Activated CD8-positive, alpha-beta memory T cell treated with anti-CD3 and anti-CD28 coated beads, Interleukin-2, amount 10 ng/mL, durations not matched to agents 7 days and 5 days (primary cell): Measurements from ENCODE around the gene GDF7. TPM values are rescaled to one million over a fixed set of nuclear protein-coding genes. Genes with fewer than 3 reads are reported as not detected.

Experiments used
- ATAC-seq: fragments of 150-1000 bp; cut with Tn5 transposase; one replicate; pipeline ENCODE4 v1.10.0; 2021; ENCODE audit warnings: moderate library complexity
- CTCF ChIA-PET: fragments of 350-600 bp; sonication (Branson Sonifier 250); formaldehyde crosslinking; loops from one replicate; lab custom pipeline; 2021; ENCODE audit warnings: antibody characterized with exemption; lab: Charles Lee
- DNase-seq: peaks from one replicate; pipeline ENCODE4 v3.0.0-alpha.2; 2020
- H3K27ac Mint-ChIP-seq: one replicate; pipeline ENCODE4 v1.8.0; 2021; ENCODE audit warnings: mild to moderate bottlenecking, mixed read lengths
- H3K27me3 Mint-ChIP-seq: one replicate; pipeline ENCODE4 v1.8.0; 2021; ENCODE audit warnings: mixed read lengths
- H3K36me3 Mint-ChIP-seq: one replicate; pipeline ENCODE4 v1.8.0; 2021; ENCODE audit warnings: mild to moderate bottlenecking, mixed read lengths
- H3K4me1 Mint-ChIP-seq: one replicate; pipeline ENCODE4 v1.8.0; 2021; ENCODE audit warnings: mixed read lengths
- H3K4me3 Mint-ChIP-seq: one replicate; pipeline ENCODE4 v1.8.0; 2021; ENCODE audit warnings: mild to moderate bottlenecking, moderate library complexity, mixed read lengths
- H3K9me3 Mint-ChIP-seq: one replicate; pipeline ENCODE4 v1.8.0; 2022; ENCODE audit warnings: low read depth, mixed read lengths
- total RNA-seq, 2 experiments: library from RNA; stranded (reverse); gene quantifications; one replicate each; pipeline ENCODE4 v1.2.3, GENCODE V29; 2021

GDF7 gene
- total RNA-seq, 2 experiments from 2014 or later: not detected

DNA sequence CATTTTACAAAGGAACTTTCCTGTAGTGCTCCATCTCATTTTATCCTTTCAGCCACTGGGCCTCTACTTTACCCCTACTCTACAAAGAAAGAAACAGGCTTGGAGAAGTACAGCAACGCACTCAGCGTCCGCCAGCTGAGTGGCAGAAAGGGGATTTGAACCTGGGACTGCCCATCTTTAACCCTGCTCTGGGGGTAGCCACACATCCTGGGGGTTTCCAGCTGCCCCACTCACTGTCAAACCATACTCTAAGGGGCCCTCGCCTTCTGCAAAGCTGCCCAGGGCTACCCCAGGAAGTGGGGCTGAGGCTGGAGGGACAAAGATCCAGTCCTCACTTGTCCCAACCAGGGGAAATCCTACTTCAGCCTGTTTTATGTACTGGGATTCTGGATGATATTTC, 33.9 kb upstream of the GDF7 start:
- Mint-ChIP-seq H3K9me3 (no peaks in the 10 kb centered on the region), H3K27me3 (no peaks in the 10 kb centered on the region), H3K27ac (no peak overlapping the region), H3K4me1 (peaks cover 8% of the 10 kb centered on the region), H3K36me3 (no peaks in the 10 kb centered on the region), H3K4me3 (no peak overlapping the region)
- no peak for DNase-seq
- ATAC-seq: no peak
- CTCF ChIA-PET: interaction anchor here (1.0 to 6.4 kb wide), 6 partner anchors 9 to 222 kb away, joined by 3 to 34 read pairs (median 13); partner anchors contain the start of gene RHOB

DNA sequence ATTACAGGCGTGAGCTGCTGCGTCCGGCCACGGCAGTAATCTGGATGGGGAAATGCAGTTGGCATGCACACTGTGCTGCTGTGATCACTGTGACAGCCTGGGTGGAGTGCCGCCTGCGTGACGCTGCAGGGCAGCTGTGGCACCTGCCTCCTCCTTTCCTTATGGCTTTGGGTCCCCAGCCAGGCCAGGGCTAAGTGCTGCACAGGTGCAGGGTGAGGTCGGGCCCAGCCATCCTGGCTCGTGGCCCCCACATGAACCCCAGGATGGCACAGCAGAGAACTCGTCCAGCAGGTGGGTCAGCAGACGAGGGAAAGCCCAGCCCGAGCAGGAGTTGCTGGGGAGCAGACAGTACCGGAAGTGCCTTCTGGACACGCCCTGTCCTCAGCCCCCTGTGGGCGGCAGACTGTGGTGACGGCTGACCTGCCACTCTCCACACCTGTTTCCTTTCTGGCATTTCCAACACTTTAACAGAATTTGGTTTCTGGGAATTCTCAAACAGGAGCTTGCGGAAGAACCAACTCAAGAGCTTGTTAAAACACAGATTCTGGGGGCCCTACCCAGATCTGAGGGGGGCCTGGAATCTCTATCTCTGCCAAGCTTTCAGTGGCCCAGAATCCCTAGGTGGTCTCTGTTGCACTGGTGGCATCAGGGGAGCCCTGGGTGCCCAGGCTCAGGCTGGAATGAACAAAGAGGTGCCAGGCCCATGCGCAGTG, 33.0 kb upstream of the GDF7 start:
- DNase-seq: no peak
- H3K27ac Mint-ChIP-seq: no peak overlapping the region
- CTCF ChIA-PET: interaction anchor here (0.9 to 6.4 kb wide), 12 partner anchors 9 to 315 kb away, joined by 3 to 34 read pairs (median 8); partner anchors contain the start of genes HS1BP3 and RHOB

DNA sequence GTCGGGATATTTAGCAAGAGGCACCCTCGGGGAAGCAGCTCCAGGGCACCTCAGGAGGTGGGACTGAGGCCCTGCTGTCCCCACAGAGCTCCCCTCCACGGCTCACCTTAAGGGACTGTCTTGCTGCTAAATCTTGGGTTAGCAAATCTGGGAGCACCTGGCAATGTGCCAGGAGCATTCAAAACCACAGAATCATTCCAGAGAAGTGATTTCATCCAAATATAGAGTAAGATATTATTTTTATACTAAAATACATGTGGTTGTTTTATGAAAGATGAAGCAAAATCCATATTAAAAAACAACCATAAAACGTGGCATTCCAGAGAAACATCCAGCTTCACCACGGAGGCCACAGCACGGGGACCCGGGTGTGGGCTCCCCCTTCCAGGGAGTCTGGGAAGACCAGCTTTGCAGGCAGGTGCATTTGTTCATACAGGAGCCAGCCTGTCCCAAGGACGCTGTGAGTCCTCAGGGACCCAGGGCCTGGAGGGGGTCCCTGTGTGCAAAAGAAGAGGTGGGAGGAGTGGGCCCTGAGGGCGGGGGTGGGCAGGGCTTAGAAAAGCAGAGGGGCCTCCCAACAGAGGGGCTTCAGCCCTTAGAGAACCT, 32.3 kb upstream of the GDF7 start:
- no peak overlapping the region for H3K27ac Mint-ChIP-seq
- H3K9me3 Mint-ChIP-seq: no peaks in the 10 kb centered on the region
- no peaks in the 10 kb centered on the region for H3K27me3 Mint-ChIP-seq
- CTCF ChIA-PET: interaction anchor here (0.9 to 6.4 kb wide), 12 partner anchors 8 to 316 kb away, joined by 3 to 34 read pairs (median 8); partner anchors contain the start of genes HS1BP3 and RHOB
- no peaks in the 10 kb centered on the region for H3K36me3 Mint-ChIP-seq
- H3K4me3 Mint-ChIP-seq: no peak overlapping the region
- ATAC-seq: no peak
- peaks cover 8% of the 10 kb centered on the region for H3K4me1 Mint-ChIP-seq
- DNase-seq: no peak

More for the DNA sequence above, 33.0 kb upstream of the GDF7 start:
- Mint-ChIP-seq H3K9me3 (no peaks in the 10 kb centered on the region), H3K36me3 (no peaks in the 10 kb centered on the region), H3K4me1 (peaks cover 8% of the 10 kb centered on the region), H3K4me3 (no peak overlapping the region), H3K27me3 (no peaks in the 10 kb centered on the region)
- ATAC-seq: no peak

DNA sequence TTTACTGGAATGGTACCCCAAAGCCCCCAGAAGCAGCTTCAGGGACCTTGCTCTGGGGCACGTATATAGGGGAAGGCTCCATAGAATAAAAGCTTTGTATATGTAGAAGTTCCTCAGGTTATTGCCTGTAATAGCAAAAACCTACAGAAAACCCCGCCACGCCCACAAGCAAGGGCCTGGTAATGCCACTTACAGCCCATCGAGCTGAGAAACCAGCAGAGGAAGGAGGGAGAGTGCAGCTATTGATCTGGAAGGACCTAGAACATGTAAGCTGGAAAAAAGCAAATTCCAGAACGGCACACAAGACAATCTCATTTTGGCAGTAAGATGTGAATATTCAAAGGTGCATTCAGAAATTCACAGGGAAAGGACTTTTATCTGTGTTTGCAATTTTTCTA, 31.8 kb upstream of the GDF7 start:
- no peak overlapping the region for H3K4me3 Mint-ChIP-seq
- CTCF ChIA-PET: interaction anchor here (1.4 to 6.4 kb wide), 11 partner anchors 8 to 224 kb away, joined by 3 to 34 read pairs (median 8); partner anchors contain the start of genes HS1BP3 and RHOB
- H3K9me3 Mint-ChIP-seq: no peaks in the 10 kb centered on the region
- H3K27ac Mint-ChIP-seq: no peak overlapping the region
- no peak for ATAC-seq
- peaks cover 8% of the 10 kb centered on the region for H3K4me1 Mint-ChIP-seq
- H3K36me3 Mint-ChIP-seq: no peaks in the 10 kb centered on the region
- no peaks in the 10 kb centered on the region for H3K27me3 Mint-ChIP-seq
- no peak for DNase-seq

DNA sequence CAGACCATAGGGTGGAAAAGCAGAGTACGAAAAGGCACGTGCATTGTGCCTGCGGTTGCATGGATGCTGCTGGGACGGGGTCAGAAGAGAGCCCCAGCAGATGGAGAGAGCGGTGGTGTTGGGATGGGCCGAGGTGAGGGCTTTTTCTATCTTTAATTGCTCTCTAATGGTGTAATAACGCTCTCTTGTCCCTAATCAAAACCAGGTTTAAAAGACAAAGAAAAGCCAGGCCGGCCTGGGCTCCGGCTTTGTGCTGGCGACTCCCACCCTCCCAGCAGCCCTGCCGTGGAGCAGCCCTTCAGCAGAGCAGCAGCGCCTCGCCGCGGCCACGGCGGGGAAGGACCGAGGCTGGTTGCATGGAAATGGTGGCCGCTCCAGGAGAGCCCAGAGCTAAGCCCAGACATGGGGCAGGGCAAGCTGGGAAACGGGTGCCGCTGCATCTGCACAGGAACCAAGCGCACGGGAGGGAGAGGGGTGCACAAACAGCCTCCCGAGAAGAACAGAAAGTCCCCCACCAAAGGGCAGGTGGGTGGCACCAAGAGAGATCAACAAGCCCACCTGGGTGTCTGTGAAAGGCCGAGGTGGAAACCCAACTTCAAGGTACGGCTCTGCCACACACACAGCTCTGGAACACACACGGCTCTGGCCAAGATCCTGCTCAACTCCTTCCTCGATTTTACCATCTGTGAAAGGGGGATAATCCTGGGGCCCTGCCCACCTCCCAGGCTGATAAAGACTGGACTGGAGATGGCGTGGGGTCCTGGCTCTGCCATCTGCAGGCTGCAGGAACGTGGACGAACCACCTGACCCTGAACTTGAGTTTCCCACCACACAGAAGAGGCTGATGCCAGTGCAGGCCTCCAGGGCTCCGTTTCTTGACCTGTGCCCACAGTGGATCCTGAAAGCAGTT, 31.0 kb upstream of the GDF7 start:
- Mint-ChIP-seq H3K27ac (no peak overlapping the region), H3K4me3 (no peak overlapping the region)

DNA sequence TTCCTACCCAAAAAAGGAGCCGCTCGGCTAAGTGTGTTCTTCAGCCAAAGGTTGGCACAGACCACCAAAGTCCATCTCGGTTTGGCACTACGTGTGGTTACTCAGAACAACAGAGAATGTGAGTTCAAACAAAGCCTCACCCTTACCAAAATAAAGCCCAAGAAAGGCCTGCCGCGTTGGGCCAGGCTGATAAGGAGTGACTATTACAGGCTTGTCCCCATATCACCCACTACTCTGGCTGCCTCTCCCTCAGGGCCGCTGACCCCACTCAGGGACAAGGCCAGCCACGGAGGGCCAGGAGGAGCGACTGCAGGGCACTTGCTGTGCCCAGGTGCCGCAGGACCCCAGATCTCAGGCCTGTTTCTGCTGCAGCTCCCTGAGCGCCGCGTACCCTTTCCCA, 29.8 kb upstream of the GDF7 start:
- no peaks in the 10 kb centered on the region for H3K27me3 Mint-ChIP-seq

More for the DNA sequence above, 31.0 kb upstream of the GDF7 start:
- Mint-ChIP-seq H3K9me3 (no peaks in the 10 kb centered on the region), H3K27me3 (no peaks in the 10 kb centered on the region), H3K4me1 (peaks cover 8% of the 10 kb centered on the region), H3K36me3 (no peaks in the 10 kb centered on the region)
- ATAC-seq: peak; percentile 86
- DNase-seq: peak; percentile 71
- CTCF ChIA-PET: interaction anchor here (0.7 to 6.4 kb wide), 9 partner anchors 7 to 224 kb away, joined by 3 to 34 read pairs (median 10); partner anchors contain the start of genes HS1BP3 and RHOB

DNA sequence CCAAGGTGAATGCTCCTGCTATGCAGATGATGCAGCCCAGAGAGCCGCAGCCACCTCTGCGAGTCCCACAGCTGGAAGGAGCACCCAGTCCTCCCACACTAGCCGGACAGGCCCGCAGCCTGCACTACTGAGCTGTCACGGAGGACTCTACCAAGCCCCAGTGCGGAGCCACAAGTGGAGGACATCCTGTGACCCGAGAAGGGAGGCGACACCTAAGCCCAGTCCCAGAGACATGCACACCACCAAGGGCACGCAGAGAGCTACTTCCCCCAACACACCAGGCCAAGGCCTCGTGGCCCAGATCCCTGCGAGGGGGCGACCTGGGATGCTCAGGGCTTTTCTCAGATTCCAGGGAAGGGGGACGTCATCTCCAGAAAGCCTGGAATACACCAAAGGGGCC, 28.9 kb upstream of the GDF7 start:
- CTCF ChIA-PET: no interaction called here
- H3K9me3 Mint-ChIP-seq: no peaks in the 10 kb centered on the region
- H3K27ac Mint-ChIP-seq: no peak overlapping the region
- H3K27me3 Mint-ChIP-seq: no peaks in the 10 kb centered on the region
- H3K36me3 Mint-ChIP-seq: no peaks in the 10 kb centered on the region
- H3K4me3 Mint-ChIP-seq: no peak overlapping the region
- peaks cover 6% of the 10 kb centered on the region for H3K4me1 Mint-ChIP-seq
- ATAC-seq: no peak
- no peak for DNase-seq

More for the DNA sequence above, 29.8 kb upstream of the GDF7 start:
- H3K4me3 Mint-ChIP-seq: no peak overlapping the region
- ATAC-seq (no peak), DNase-seq (no peak)
- peaks cover 8% of the 10 kb centered on the region for H3K4me1 Mint-ChIP-seq
- no peaks in the 10 kb centered on the region for H3K9me3 Mint-ChIP-seq
- CTCF ChIA-PET: interaction anchor here (0.9 to 6.4 kb wide), 3 partner anchors 14 to 193 kb away, joined by 3 to 34 read pairs (median 10); partner anchors contain the start of genes HS1BP3 and RHOB
- no peaks in the 10 kb centered on the region for H3K36me3 Mint-ChIP-seq
- H3K27ac Mint-ChIP-seq: no peak overlapping the region

DNA sequence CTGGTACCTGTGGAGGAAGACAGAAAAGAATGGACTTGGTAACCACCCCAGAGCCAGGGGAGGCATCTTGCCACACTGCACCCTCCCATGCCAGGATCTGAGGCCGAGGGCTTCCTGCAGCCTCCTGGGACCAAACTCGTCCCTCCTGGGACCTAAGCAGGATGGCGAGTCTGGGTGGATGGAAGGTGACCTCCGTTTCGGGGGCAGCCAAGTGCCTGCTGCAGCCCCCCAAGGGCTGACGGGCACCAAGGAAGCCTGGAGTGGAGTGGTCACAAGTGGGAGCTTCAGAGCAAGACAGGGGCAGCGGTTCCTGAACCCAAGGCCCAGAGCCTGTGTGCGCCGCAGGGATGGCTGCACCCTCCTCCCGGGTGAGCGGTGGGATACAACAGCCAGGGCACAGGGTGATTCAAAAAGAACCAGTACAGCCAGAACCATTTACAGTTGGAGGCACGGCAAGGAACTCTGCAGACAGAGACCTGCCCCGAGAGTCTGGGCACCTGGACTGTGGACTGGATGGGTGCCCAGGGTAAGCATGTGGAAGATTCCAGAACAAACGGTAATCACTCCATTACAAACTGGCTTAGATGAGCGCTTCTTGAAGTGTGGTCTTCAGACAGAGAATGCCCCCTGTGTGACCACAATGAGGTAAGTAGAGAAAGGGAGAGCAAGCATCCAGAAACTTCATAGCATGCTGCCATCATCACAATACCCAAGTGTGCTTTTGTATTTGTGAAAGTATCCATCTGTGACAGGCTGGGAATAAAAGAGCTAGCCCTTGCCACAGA, 28.1 kb upstream of the GDF7 start:
- Mint-ChIP-seq H3K4me3 (no peak overlapping the region), H3K4me1 (peaks cover under 1% of the 10 kb centered on the region), H3K27me3 (no peaks in the 10 kb centered on the region), H3K27ac (no peak overlapping the region), H3K9me3 (no peaks in the 10 kb centered on the region), H3K36me3 (no peaks in the 10 kb centered on the region)
- CTCF ChIA-PET: interaction anchor here (0.6 to 1.4 kb wide), 2 partner anchors 12 to 197 kb away, joined by 3 to 5 read pairs; partner anchors contain the start of gene HS1BP3
- ATAC-seq: no peak
- no peak for DNase-seq

DNA sequence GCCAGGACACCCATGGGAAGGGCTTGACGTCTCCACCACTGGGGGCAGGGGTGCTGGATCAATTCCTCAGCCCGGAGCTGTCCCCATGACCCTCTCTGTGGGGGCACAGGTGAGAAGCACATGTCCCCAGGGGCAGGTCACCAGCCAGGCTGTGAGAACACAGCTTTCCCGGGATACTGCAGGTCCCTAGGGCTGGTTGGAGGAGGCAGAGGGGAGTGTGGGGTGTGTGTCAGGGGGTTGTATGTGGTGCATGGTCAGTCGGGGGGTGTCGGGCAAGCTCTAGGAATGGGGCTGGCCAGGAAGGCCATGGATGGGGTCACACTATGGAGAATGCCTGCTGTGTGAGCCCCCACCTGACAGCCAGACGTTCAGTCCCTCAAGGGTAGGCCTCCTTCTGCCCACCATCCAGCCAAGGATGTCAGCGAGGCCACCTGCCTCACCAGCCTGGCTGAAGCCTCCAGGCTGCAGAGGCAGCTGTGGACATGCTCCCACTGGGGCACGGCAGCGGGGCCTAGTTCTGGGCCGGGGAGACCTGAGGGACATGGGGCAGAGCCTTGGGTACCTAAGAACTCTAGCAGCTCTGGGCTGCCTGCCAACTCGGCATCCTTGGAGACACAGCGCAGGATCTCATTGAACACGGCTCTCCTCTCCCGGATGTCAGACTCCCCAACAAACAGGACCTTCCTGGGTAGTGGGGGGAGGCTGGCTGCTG, 26.4 kb upstream of the GDF7 start:
- H3K36me3 Mint-ChIP-seq: peaks cover 2% of the 10 kb centered on the region
- no peaks in the 10 kb centered on the region for H3K27me3 Mint-ChIP-seq
- no peaks in the 10 kb centered on the region for H3K9me3 Mint-ChIP-seq
- no peaks in the 10 kb centered on the region for H3K4me1 Mint-ChIP-seq
- CTCF ChIA-PET: interaction anchor here (0.7 to 4.2 kb wide), 9 partner anchors 8 to 208 kb away, joined by 3 to 79 read pairs (median 13); partner anchors contain the start of genes HS1BP3 and RHOB
- DNase-seq (no peak), ATAC-seq (no peak)
- H3K27ac Mint-ChIP-seq: no peak overlapping the region
- no peak overlapping the region for H3K4me3 Mint-ChIP-seq

DNA sequence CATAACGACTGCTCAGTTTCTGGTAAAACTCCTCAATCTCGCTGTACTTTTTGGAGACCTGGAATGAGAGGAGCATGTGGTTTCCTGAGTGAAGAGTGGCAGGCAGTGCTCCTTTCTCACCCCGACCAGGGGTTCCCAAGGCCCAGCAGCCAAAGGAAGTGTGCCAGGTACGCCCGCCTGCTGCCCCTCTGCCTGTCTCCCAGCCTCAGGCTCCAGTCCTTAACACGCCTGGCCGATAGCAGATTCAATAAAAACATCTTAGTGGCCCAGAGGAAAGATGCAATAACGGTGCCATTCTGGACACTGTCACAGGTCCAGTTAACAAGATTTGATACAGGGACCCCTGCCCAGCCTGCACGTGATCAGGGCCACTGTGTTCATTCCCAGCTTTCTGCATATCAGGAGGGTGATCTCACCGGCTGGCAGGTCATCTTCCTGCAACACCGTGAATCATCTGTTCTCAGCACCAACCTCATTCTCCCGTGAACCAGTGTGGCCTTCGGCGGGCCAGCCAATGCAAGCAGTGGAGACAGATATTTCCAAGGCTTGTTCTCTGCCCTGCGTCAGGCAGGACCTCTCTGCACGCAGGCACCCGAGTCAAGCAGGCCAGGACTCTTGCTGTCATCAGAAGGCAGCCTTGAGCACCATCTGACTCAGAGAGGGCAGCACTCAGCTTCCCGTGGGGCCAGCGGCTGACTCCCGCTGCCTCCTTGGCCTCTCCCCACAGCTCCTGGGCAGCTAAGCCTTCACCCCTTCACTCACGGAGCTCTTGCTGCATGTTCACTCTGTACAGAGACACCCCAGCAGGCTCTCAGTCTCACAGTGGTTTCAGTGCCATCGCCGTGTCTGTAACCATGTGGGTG, 25.6 kb upstream of the GDF7 start:
- Mint-ChIP-seq H3K9me3 (no peaks in the 10 kb centered on the region), H3K4me3 (no peak overlapping the region), H3K4me1 (no peaks in the 10 kb centered on the region), H3K27me3 (no peaks in the 10 kb centered on the region), H3K27ac (no peak overlapping the region), H3K36me3 (peaks cover 2% of the 10 kb centered on the region)
- ATAC-seq: no peak
- CTCF ChIA-PET: interaction anchor here (0.6 to 4.2 kb wide), 22 partner anchors 7 to 238 kb away, joined by 3 to 79 read pairs (median 10); partner anchors contain the start of genes HS1BP3 and RHOB
- DNase-seq: no peak
